ENCODE measurements around the gene NFIC.
"Not testable (repeated sequence)": the region's sequence is repeated elsewhere in the genome, so short reads cannot be mapped to it uniquely, and the experiment has no call there.

The NFIC gene

GRCh38 chr19:3375221-3376090 is 9.1 kb downstream of the NFIC start:
- DNase-seq = peak; percentile 71 to 87

- not testable (repeated sequence) for DNase-seq
Measured at GRCh38 chr19:3376091-3376455, 9.7 kb downstream of the NFIC start.

- no peak for DNase-seq
Measured at GRCh38 chr19:3378352-3379150, 12.2 kb downstream of the NFIC start.

DNA sequence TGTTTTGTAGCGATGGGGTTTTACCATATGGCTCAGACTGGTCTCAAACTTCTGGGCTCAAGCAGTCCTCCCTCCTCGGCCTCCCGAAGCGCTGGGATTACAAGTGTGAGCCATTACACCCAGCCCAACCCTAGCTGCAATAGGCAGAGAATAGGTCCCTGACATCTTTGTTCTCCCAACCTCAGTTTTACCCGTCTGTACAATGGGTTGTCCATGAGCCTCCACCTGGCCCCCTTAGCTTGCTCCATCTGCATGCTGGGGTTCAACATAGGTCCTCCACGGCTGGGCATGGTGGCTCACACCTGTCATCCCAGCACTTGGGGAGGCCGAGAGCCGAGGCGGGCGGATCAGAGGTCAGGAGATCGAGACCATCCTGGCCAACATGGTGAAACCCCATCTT is 14.4 kb downstream of the NFIC start:
- no peak for DNase-seq

GRCh38 chr19:3381701-3382372 is 15.5 kb downstream of the NFIC start:
- no peak for DNase-seq

DNA sequence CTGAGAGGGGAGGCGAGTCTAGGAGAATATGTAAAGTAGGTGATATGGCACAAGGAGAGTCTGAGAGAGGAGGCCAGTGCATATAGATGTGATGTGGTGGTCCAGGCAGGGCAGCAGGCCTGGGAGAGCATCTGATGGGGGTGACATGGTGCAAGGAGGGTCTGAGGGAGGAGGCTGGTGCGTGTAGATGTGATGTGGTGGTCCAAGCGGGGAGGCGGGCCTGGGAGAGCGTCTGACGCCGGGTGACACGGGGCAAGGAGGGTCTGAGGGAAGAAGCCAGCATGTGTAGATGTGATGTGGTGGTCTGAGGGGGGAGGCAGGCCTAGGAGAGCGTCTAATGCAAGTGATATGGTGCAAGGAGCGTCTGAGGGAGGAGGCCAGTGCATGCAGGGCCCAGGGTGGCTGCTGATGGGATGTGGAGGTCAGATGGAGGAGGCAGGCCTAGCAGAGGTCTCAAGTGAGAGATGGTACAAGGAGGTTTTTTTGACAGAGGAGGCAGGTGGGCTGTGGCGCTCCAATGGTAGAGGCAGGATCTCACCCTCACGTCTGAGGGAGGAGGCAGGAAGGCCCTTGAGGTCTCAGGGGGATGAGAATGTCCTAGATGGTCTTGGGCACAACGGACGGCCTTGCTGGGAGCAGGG is 16.2 kb downstream of the NFIC start:
- DNase-seq = no peak

DNA sequence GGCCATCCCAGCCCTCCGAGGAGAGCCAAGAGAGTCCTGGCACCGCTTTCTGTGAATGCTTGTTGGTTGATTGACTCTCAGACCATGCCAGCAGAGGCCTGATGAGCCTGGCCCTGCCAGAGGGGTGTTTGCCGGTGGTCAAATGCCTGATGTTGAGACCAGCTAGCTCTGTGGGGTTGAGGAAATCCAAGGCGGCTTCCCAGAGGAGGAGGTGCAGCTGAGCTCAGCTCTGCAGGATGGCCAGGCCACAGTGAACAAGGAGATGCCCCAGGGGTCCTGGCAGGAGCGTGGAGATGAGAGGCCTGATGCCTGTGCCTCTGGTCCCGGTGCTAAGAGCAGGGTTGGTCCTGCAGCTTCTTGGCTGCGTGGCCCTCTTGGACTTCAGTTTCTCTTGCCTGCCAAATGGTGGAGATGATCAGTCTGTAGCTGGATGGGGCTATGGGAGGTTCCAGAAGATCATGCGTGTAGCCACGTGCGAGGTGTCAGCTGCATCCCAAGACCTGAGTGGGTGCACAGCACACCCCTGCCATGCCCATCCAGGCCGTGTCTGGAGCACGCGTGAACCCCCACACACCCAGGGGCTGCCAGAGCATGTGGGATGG is 16.8 kb downstream of the NFIC start:
- DNase-seq = no peak

DNA sequence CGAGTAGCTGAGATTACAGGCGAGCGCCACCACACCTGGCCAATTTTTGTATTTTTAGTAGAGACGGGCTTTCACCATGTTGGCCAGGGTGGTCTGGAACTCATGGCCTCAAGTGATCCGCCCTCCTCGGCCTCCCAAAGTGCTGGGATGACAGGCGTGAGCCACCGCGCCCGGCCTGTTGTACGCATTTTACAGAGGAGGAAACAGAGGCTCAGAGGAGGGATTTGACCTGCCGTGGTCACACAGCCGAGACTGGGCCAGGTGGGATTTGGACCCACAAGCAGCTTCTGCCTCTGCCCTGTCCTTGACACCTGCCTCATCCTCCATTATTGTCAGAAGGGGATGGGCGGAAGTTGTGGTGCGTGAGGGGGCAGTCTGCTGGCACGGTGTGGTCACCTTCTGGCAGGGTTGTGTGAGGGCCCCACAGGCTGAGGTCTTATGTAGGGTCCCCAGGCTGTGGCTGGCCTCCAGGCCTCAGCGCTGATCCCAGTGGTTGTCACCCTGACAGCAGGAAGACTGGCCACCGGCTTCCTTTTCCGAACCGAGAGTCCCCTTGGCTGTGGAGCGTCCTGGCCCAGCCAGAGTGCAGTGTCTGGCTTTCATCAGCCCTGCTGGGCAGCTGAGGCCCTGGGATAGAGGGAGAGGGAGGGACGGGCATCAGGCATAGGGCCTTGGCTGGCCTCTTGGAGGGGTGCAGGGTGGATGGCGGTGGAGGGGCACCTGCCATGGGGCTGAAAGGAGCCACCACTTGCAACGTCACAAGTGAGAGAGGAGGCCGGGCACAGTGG is 20.3 kb downstream of the NFIC start:
- no peak for DNase-seq

GRCh38 chr19:3387645-3388589 is 21.5 kb downstream of the NFIC start:
- DNase-seq = peak; percentile 89 to 94

GRCh38 chr19:3389446-3389778 is 23.0 kb downstream of the NFIC start:
- DNase-seq = no peak

DNA sequence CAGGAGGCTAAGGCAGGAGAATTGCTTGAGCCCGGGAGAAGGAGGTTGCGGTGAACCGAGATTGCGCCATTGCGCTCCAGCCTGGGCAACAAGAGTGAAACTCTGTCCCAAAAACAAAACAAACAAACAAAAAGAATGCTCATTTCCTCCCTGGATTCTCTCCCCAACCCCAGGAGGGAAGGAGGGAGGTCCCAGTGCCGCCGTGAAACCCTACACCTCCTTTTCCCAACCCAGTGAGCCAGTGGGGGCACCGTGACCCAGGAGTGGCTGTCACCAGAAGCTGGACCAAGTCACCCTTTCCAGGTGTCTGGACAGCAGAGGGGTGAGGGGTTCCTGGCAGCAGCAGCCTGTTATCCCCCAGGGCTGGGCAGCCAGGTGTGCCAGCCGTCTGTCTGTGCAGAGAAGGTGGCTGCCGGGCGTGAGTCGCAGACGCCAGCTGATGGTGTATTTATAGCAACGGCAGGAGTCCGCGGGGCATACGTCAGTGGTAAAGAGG is 23.5 kb downstream of the NFIC start:
- DNase-seq = no peak

GRCh38 chr19:3391911-3392310 is 25.5 kb downstream of the NFIC start:
- not testable (repeated sequence) for DNase-seq

DNA sequence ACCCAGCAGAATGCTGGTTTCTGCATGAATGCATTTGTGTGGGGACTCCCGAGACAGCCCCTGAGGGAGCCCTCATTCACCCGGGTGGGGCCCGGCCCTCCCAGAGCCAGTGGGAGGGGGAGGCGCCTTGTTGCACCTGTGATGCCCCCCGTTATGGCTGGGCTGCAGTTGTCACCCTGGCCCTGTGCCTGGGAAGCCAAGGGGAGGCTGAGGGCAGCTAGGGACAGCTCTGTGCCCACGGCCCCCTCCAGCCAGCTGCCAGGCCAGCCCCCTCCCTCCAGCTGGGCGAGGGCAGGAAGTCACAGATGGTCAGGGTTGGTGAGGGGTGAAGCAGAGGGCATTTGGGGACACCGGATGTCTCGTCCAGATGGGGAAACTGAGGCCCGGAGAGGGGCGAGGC is 26.1 kb downstream of the NFIC start:
- no peak for DNase-seq

GRCh38 chr19:3396881-3397265 is 30.5 kb downstream of the NFIC start:
- DNase-seq = no peak

DNA sequence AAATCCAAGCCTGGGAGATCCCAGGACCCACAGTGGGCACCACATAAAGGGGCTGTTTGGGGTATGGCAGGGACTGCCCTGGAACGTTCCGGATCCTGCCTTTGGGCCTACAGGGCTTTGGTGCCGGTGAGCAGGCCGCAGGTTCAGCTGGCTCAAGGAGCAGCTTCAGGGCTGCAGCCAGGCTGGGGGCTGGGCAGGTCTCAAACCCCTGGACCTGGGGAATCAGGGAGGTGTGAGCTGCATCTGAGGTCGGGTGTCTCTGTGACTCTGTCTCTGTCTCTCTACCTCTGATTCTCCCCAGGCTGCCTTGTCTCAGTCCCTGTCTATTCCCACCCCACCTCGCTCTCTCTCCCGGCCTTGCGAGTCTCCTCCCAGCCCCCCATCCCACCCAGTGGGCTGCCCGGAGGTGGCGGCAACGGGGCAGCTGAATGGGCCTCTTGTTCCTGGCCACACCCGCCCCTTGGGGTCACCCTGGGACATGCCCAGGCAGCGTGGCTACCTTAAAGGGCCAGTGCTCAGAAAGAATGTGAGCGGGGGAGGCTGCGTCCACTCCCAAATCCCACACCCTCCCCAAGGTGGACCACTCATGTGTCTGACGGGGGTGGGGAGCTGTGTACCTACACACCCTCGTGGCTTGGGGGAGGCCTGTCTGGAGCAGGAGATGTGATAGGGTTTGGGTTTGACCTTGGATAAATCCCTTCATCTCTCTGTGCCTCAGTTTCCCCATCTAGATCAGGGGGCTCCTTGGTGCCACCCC is 31.1 kb downstream of the NFIC start:
- DNase-seq = peak in 1 of 2 donors; percentile 44

DNA sequence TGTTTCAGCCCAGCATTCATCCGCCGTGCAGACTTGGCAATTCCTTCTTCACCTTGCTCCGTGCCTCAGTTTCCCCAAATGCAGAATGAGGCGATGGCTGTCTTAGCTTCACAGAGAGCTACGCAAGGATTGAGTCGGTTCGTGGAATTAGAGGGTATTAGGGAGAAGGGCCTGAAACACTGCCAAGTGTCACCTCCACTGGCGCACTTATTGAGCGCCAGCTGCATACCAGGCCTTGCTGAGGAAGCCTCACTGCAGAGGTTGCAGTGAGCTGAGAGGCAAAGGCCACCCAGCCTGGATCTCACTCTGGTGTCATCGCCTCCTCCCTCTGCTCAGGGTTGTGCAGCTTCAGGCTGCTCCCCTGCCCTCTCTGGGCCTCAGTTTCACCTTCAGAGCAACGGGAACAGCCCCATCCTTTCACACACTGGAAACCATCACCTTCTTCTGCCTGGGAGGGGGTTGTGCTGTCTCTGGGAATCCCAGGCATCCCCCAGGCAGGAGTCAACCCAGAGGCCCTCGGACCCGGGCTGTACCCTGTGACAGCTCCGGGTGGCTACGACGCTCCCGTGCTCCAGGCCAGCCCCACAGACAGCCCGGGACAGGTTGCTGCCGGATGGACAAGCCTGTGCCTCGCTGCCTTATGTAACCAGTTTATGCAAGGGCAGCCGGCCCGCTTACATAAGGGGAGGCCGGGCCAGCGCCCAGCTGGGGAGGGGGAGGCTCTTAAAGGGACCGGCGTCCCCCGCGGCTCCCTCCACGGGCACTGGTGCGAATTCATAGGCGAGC is 31.9 kb downstream of the NFIC start:
- DNase-seq = peak; percentile 81

GRCh38 chr19:3398900-3399278 is 32.5 kb downstream of the NFIC start:
- no peak for DNase-seq

- DNase-seq = not testable (repeated sequence)
Measured at GRCh38 chr19:3399311-3399710, 32.9 kb downstream of the NFIC start.

All from hippocampal formation (tissue), 2 donors.